Inflammatory macrophage treated with lipopolysaccharide for 1 hour (primary cell): ENCODE measurements around the gene CDC25B.

Source experiments
- DNase-seq, 2 donors: peaks; one replicate each; pipeline ENCODE4 v3.0.0-alpha.2; 2020 to 2022

Gene CDC25B

DNA sequence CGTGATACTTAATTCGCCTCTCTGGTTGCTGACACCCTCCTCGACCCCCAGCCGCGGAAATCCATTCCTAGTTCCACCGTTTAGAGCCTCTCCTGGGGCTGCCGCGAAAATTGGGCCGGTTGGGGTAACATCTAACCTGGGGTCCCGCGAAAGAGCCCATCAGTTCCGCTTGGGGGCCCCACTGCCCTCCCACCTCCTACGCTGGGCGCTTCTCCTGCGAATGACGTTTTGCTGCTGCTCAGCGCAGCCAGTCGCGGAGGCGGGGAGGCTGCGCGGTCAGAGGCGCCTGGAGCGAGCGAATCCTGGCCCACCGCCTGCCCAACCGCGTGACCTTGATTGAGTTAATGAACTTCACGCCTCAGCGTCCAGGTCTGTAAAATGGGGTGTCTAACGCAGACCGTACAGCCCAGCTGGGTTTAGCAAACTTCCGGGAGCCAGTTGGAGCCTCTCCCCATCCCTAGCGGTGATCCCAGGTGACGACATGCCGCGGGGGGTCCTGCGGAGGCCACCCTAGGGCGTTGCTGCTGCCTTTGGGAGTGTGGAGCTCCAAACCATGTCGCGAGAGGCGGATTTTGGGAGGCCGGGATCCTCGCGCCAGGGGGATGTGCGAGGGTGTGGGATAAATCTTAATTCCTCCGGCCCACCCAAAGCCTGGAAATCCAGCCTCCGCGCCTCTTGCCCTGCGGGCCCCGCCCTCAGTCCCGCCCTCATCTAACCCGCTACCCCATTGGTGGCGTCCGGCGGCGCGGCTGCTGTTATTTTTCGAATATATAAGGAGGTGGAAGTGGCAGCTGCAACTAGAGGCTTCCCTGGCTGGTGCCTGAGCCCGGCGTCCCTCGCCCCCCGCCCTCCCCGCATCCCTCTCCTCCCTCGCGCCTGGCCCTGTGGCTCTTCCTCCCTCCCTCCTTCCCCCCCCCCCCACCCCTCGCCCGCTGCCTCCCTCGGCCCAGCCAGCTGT is at the start of gene CDC25B:
Gene CDC25B, plus strand, starts transcription at position 800 of the 958 bp plus-strand sequence. CDS start 222 bp downstream, outside the sequence.
- DNase-seq: peak; percentile 89 to 92

DNA sequence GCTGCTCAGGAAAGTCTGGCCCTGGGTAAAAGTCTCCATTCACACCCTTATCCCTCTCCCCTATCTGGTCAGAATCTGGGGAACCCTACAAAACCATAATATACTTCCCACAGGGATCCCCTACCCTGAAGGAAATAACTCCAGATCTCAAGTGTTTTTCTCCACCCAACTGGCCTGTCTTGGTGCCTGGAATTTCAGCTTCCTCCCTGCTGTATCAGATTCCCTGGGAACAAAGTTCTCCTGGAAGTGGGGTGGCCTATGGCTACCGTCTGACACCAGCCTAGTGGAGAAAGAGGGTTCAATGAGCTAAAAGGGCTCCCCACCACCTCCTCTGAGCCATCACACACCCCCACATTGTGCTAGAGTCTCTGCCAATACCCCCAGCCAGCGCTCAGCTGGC is 48.6 kb upstream of the CDC25B start:
- DNase-seq: no peak

DNA sequence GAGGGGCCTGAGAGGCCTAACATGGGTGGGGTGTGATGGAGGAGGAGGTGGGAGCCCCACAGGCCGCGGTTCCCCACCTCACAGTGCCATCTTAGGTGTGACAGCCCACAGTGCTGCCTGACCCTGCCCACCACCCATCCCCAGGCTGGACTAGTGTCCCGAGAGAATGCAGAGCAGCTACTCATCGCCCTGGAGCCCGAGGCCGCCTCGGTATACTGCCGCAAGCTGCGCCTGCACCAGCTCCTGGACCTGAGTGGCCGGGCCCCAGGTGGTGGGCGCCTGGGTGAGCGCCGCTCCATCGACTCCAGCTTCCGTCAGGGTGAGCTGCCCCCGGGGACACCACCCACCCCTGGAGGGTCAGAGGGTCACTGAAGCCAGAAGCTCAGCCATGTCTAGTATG is 48.0 kb upstream of the CDC25B start:
- no peak for DNase-seq

DNA sequence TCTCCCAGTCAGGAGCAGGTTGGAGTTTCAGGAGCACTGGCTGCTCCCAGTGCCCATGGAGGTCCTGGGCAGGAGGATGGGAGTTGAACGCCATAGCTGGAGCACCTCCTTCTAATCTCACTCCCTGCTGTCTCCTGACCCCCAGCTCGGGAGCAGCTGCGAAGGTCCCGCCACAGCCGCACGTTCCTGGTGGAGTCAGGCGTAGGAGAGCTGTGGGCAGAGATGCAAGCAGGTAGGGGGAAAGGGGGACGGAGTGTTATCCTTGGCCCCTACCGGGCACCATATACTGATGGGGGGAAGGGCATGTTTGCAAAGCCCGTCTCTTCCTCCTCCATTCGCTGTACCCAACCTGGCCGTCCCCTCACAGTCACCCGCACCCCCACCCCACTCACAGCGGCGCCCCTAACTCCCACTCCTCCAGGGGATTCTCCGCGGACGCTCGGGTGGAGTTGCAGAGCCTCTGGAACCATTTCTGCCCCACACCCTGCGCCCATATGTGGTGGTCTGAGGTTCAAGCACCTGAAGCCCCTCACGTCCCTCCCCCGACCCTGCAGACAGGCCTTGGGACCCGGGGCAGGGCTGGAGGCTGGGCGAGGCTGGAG is 46.9 kb upstream of the CDC25B start:
- no peak for DNase-seq

DNA sequence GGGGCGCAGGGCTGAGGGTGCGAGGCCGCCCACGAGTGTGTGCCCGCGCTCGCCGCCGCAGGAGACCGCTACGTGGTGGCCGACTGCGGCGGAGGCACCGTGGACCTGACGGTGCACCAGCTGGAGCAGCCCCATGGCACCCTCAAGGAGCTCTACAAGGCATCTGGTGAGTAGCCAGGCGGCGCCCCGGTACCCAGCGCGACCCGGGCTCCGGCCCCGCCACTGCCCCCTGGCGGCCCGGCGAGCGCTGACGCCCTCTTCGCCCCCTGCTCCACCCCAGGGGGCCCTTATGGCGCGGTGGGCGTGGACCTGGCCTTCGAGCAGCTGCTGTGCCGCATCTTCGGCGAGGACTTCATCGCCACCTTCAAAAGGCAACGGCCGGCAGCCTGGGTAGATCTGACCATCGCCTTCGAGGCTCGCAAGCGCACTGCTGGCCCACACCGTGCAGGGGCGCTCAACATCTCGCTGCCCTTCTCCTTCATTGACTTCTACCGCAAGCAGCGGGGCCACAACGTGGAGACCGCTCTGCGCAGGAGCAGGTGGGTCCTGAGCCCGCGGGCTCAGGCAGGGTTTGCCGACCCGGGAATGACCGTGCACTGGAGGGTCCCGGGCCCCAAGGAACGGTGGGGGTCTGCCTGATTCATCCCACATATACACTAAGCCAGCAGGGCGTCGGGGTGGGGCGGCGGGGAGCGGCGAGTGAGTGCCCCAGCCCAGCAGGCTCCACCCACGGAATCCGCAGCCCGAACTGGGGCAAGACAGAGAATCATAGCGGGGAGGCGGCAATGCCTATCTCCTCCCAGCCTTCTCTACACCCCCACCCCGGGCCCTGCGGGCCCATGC is 46.2 kb upstream of the CDC25B start:
- DNase-seq: peak in 1 of 2 donors; percentile 44

DNA sequence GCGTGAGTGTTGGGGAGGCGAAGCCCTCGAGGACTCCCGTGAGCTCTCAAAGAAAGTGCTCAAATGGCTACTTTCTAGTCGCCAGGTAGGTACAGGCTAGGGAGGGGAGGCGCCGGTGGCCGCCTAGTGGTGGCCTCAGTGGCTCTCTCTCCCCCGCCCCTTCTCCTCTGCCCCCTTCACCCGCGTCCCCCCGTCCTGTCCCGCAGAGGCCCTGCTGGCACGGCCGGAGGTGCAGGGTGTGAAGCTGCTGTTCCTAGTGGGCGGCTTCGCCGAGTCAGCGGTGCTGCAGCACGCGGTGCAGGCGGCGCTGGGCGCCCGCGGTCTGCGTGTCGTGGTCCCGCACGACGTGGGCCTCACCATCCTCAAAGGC is 44.8 kb upstream of the CDC25B start:
- DNase-seq: no peak

DNA sequence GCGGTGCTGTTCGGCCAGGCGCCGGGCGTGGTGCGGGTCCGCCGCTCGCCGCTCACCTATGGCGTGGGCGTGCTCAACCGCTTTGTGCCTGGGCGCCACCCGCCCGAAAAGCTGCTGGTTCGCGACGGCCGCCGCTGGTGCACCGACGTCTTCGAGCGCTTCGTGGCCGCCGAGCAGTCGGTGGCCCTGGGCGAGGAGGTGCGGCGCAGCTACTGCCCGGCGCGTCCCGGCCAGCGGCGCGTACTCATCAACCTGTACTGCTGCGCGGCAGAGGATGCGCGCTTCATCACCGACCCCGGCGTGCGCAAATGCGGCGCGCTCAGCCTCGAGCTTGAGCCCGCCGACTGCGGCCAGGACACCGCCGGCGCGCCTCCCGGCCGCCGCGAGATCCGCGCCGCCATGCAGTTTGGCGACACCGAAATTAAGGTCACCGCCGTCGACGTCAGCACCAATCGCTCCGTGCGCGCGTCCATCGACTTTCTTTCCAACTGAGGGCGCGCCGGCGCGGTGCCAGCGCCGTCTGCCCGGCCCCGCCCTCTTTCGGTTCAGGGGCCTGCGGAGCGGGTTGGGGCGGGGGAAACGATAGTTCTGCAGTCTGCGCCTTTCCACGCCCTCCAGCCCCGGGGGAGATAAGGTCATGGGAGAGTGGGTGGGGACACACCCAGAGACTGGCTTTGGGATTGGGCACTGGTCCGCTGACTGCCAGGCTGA is 44.3 kb upstream of the CDC25B start:
- peak; percentile 67 to 81 for DNase-seq

DNA sequence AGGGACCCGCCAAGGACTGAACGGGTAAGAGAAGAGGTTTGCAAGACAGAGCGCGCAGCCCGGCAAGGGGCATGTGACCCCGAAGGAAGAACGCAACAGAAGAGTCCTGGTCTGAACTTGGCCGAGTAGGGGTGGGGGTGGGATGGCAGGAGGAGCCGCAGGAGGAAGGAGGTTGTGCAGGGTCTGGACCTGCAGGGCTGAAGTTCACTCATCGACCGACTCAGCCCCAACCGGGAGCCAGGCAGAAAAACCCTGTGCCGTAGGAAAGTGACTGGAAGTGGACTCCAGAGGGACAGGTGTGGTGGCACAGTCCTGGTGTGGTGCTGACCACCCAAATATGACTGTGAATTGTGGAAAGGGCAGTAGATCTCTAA is 43.7 kb upstream of the CDC25B start:
- no peak for DNase-seq

DNA sequence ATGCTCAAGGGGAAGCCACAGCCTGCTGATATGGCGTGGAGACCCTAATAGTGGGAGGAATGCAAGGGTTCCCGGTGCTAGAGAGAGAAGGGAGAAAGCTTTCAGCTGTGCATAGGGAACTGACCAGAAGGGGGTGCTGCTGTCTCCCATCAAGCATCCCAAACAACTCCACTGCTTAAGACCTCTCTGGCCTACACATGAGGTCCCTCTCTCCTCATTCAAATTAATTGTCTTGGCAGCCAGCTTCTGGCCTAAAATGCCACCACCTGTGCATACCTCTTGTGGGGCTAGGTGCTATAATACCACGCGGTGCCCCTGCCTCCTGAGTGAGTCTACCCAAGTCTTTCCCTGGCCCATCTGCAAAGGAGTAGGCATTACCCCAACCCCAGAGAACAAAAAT is 43.0 kb upstream of the CDC25B start:
- DNase-seq: peak; percentile 46 to 80

DNA sequence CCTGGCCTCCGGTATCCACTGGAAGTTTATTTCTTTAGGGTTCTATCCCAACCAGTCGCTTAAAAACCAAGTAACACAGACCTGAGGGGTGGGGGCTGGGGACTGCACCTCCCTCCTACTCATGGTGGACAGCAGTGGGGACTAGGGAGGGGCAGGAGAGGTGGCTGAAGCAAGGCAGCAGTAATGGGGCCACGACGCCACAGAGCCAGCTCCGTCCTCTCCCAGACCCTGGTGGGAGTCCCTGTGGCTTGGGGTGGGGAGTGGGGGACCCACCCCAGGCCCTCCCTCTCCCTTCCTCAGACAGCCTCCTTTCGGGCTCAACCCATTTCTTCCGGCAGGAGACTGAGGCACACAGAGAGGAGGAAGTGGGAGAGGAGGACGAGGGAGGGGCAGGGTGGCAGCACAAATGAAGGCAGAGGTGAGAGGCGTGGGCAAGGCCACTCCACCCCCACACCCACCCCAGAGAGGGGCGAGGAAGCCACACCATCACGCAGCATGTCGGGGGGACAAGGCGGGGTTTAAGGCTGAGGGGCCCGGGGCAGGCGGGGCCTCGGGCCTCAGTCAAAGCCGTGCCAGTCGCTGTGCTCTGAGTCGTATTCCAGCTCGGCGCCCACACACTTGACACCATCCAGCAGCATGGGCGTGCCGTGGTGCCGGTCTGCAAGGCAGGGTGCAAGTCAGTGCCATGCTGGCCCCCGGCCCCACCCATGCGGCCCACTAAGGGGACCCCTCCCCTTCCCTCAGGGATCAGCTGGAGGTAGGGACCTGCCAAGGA is 42.4 kb upstream of the CDC25B start:
- no peak for DNase-seq

DNA sequence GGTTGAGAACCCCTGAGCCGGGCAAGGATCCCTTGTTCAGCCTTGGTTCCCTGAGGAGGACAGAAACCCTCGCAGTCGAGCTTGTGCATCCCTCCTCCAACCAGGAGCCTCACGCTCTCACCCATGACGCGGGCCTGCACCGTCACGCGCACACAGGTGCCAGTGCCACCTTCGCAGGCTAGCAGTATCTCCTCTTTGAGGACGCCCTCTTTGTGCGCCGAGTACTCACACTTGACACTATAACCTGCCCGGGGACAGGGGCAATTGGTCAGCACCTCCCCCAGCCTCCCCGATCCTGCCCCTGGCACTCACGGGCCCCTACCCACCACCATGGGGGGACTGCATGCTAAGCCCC is 41.9 kb upstream of the CDC25B start:
- no peak for DNase-seq

DNA sequence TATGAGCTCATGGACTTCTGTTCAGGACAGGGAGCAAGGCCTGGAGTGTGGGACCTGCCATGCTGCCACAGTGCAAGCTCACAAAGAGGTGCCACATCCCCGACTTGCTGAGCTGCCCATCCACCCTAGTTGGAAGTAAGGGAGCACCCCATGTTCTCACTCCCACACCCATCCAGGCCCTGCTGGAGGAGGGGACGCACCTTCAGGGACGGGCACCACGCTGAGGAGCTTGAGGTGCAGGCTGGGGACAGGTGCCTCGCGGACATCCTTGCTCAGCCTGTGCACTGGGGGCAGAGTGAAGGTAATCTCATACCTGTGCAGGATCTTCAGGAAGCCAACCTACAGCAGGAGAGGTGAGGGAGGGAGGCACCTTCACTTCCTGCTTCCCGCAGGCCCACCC is 40.8 kb upstream of the CDC25B start:
- no peak for DNase-seq

DNA sequence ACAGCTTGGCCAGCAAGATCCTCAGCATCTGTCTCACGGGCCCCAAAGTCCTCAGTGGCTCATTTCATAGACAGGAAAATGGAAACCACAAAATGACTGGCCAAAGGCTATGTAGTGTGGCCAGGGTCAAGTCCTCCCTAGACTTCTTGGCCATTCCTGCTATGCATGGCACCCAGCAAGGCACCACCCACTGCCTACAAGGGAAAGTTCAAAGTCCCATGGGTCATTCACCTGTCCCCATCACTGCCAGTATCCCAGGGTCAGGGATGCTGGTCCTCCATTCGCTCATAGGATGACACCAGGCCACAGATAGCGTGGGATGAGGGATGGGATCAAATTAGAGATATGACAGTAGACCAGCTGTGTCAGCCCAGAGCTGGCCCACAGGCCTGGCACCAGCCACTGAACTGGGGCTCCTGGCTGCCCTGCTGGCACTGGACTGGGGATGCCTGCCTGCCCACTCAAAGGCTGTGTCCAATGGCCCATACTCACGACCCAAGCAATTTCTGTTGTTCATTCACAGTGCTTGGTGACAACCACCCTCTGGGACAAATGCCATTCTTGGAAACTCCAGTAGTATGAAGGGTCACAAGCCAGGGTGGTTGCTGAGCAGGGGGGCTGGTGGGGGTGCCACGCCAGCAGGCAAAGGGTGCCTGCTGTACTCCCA is 40.2 kb upstream of the CDC25B start:
- no peak for DNase-seq

DNA sequence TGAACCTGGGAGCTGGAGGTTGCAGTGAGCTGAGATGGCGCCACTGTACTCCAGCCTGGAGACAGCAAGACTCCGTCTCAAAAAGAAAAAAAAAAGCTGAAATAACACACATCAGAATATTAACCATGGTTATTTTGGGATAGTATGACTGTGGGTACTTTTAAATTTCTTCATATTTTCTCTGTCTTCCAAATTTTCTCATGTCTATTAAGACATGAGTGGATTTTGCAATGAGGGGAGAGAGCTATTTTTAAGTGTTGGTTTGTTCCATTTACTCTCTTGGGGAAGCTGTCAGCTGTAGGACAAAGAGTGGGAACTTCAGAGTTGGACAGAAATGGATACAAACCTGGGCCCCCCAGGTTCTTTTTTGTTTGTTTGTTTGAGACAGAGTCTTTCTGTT is 38.8 kb upstream of the CDC25B start:
- peak; percentile 63 to 84 for DNase-seq

DNA sequence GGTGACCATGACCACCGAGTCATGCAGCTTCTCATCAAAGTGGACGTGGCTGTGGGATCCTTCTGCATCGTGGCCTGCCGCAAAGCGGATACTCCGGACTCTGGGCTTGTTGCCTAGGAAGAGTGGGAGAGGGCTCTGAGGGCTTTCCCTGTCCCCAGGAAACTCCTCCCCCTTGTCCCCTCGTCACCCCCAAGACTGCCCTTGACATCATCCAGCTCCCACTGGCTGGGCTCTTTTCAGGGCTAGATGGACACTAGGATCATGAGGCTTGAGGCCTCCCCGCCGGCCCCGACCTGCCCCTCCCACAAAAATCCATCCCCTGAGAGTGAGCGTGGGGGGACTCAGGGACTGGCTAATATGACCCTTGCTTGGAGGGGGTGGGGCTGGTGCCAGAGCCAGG is 37.5 kb upstream of the CDC25B start:
- DNase-seq: no peak

DNA sequence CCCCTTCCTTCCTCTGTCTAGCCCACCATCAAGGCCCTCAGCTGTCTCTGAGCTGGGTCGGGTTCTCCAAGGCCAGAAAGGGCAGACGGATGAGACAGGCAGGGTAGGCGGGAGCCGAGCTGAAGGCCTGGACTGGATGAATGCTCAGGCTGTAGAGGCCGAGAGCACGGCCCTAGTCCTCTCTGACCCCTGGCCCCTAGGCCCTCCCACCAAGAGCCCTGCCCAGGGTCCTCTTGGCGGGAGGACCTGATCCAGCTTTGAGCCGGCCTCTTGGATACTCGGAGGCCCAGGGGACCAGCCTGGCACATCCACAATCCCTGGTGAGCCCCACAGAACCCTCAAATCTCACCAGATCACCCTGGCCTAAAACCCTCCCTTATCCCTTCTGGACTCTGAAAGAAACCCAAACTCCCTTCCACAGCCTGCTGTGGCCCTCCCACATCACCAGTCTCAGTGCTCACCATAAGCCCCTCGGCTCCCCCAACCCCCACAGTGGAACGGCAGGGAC is 36.7 kb upstream of the CDC25B start:
- DNase-seq: no peak

DNA sequence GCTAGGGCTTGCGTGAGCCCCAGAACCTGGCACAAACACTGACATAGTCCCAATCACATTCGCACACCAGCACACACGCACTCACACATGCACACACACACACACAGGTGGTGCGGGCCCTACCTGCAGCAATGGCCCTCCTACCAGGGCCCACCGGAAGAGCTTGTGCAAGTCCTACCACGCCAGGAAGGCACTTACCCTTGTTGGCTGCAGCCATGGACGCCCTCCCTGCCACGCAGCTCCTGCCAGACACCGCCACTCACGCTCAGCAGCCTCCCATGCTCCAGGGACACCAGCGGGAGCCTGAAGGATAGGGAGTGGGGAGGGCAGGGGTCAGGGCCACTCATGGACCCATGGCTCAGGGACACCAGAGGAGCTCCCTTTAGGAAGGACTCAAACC is 36.2 kb upstream of the CDC25B start:
- DNase-seq: no peak

DNA sequence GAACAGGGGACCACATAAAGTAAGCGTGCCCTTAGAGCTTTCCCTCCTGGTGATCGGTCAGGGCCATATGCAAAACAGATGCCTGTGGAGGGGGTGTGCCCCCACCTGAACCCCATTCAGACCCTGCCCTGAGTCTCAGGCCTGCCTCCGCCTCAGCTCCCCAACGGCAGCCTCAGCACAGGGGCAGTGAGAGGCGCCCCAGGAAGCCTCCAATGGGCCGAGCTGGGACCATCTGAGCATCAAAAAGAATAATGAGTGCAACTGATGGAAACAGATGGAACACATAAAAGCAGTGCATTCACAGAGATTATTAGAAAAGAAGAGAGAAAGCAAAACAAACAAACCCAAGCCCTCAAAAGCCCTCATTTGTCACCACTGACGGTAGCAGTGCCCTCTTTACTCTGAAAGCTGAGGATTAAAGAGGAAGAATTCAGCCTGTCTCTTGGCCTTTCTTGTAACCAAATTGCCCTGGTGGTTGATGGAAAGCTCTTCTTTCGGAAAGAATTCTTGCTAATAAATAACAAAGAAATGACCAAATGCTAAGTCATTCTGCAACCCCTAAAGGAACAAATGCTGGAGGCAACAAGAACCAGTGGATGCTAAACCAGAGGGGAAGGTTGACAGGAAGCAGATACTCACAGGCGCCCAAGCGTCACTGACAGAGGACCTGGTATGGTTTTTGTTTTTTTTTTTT is 35.3 kb upstream of the CDC25B start:
- DNase-seq: no peak

DNA sequence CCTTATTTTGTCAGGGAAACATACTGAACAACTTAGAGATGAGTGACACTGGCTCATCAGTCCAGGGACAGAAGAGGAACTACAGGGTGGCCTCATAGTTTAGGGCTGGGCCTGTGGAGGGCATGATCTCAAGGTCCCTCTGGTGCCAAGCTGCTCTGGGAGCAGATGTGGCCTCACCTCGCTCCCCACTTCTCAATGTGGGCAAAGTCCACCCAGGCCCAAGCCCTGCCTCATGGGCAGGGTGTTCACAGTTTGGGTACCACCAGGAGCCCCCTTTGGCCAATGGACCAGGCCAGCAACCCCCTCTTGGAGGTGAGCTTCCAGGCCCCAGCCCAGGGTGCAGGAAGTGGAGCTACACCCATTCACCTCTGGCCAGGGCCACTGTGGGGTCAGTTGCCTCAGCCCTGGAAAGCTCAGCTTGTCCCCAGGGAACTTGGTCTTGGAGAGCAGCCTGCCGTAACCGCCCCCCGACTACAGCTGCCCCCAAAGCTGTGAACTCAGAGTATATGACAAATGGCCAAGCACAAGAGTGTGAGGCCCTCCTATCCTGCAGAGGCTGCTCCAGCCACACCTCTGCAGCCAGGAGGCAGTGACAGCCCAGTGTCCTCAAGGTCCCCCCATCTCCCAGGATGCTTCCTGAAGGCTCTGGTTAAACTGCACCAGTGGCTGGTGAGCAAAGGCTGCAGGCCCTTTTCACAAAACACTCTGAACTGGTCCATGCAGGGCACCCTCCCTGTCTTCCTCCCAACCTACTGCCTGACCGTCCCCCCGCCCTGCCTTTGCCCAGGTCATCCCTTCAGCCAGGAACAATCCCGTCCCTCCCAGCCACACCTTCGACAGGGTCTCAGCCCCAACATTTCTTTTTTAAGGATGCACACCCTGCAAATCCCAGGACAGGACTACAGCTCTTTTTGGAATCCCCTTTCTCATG is 32.2 kb upstream of the CDC25B start:
- DNase-seq: peak; percentile 66 to 84

DNA sequence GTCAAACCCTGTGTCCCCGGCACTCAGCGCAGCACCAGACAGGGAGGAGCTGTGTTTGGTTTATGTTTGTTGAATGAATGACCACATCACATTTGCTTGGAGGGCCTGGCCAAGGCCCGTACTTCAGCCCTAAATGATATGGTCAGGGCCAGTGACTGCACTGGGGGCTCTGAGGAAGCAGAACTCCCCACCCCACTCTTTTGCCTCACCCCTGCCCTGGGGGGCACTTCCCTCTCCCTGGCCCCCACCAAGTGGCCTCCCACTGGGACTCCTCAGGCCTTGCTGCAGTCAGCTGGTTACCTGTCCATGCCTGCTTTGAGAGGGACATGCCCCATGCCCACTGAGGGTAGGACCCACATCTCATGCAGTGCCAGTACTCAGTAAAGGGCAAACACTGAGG is 31.5 kb upstream of the CDC25B start:
- no peak for DNase-seq
